Measurements from ENCODE around the gene APMAP. TPM values are rescaled to one million over a fixed set of nuclear protein-coding genes. Genes with fewer than 3 reads are reported as not detected.

Gene APMAP
- total RNA-seq, 1 donor from 2014 or later = 29.7 TPM

GRCh38 chr20:24918579-24919566 is 73.7 kb downstream of the APMAP start:
- Histone ChIP-seq H3K36me3 (no peaks in the 10 kb centered on the region), H3K4me3 (no peak overlapping the region), H3K27ac (no peak overlapping the region), H3K27me3 (no peaks in the 10 kb centered on the region), H3K4me1 (peaks cover 4% of the 10 kb centered on the region), H3K9me3 (no peaks in the 10 kb centered on the region)
- intact Hi-C loops (cut with DNase I) = loop anchor here (5.0 kb wide), 1 partner anchor 617 kb away; no protein-coding TSS in a partner anchor
- DNase-seq (ENCODE audit: extremely low spot score in 2 of 2) = no peak
- TF ChIP-seq POLR2AphosphoS5 (IDR thresholded peaks at IDR 0.05; ENCODE audit: insufficient read depth in 1 of 2, low read depth in 1 of 2) = no peak
- no peak for TF ChIP-seq POLR2A (IDR thresholded peaks at IDR 0.05)
- TF ChIP-seq, protein P1, sequence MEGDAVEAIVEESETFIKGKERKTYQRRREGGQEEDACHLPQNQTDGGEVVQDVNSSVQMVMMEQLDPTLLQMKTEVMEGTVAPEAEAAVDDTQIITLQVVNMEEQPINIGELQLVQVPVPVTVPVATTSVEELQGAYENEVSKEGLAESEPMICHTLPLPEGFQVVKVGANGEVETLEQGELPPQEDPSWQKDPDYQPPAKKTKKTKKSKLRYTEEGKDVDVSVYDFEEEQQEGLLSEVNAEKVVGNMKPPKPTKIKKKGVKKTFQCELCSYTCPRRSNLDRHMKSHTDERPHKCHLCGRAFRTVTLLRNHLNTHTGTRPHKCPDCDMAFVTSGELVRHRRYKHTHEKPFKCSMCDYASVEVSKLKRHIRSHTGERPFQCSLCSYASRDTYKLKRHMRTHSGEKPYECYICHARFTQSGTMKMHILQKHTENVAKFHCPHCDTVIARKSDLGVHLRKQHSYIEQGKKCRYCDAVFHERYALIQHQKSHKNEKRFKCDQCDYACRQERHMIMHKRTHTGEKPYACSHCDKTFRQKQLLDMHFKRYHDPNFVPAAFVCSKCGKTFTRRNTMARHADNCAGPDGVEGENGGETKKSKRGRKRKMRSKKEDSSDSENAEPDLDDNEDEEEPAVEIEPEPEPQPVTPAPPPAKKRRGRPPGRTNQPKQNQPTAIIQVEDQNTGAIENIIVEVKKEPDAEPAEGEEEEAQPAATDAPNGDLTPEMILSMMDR (IDR thresholded peaks at IDR 0.05) = no peak

DNA sequence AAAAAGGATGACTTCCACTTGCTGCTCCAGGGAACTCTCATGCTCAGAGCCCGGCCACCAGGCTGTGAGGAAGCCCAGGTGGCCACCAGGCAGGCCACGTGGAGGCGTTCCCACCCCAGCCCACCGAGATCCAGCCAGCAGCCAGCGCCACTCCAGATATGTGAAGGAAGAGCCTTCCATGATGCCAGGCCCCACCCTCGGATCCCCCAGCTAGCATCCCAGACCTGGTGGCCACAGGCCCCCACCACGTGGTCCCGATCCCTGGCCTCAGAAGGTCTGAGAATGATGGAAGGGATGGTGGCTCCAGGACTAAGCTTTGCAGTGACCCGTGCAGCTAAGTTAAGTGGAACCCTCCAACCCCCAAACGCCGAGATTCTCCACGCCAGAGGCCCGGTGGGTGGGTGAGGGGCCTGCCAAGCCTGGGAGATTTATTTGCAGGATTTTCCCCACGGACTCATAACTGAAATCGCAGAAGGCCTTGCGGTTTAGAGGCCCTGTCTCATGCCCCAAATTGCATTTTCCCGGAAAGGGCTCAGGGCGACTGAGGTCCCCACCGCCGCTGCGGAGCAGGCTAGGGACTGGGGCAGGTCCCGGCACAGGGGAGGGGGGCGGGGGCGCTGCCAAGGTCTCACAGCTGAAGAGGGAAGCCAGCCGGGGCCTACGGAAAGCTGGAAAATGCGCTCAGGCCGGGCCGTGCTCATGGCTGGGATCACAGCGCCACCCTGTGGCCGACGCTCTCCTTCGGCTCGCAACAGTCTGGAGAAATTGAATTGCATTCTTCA is 74.6 kb downstream of the APMAP start:
- no peaks in the 10 kb centered on the region for H3K27me3 ChIP-seq
- H3K4me3 ChIP-seq = no peak overlapping the region
- no peaks in the 10 kb centered on the region for H3K9me3 ChIP-seq
- TF ChIP-seq, protein P1 (IDR thresholded peaks at IDR 0.05) = peak; percentile 37 to 83 (median 71)
- TF ChIP-seq POLR2A (IDR thresholded peaks at IDR 0.05) = no peak
- TF ChIP-seq POLR2AphosphoS5 (IDR thresholded peaks at IDR 0.05; ENCODE audit: insufficient read depth in 1 of 2, low read depth in 1 of 2) = no peak
- no peak for DNase-seq (ENCODE audit: extremely low spot score in 2 of 2)
- H3K27ac ChIP-seq = no peak overlapping the region
- intact Hi-C loops (cut with DNase I) = loop anchor here (5.0 kb wide), 1 partner anchor 616 kb away; no protein-coding TSS in a partner anchor
- no peaks in the 10 kb centered on the region for H3K36me3 ChIP-seq
- H3K4me1 ChIP-seq = peaks cover 4% of the 10 kb centered on the region

GRCh38 chr20:24917056-24917455 is 75.5 kb downstream of the APMAP start:
- no peak overlapping the region for H3K4me3 ChIP-seq
- no peaks in the 10 kb centered on the region for H3K27me3 ChIP-seq
- H3K27ac ChIP-seq = no peak overlapping the region
- TF ChIP-seq POLR2A (IDR thresholded peaks at IDR 0.05) (no peak), POLR2AphosphoS5 (IDR thresholded peaks at IDR 0.05; ENCODE audit: insufficient read depth in 1 of 2, low read depth in 1 of 2) (no peak)
- TF ChIP-seq, protein P1 (IDR thresholded peaks at IDR 0.05) = no peak
- H3K36me3 ChIP-seq = no peaks in the 10 kb centered on the region
- intact Hi-C loops (cut with DNase I) = loop anchor here (5.0 kb wide), 1 partner anchor 615 kb away; no protein-coding TSS in a partner anchor
- DNase-seq (ENCODE audit: extremely low spot score in 2 of 2) = no peak
- H3K4me1 ChIP-seq = peaks cover 4% of the 10 kb centered on the region
- no peaks in the 10 kb centered on the region for H3K9me3 ChIP-seq

GRCh38 chr20:24916412-24916811 is 76.1 kb downstream of the APMAP start:
- no peaks in the 10 kb centered on the region for H3K9me3 ChIP-seq
- intact Hi-C loops (cut with DNase I) = loop anchor here (5.0 kb wide), 1 partner anchor 614 kb away; no protein-coding TSS in a partner anchor
- no peaks in the 10 kb centered on the region for H3K36me3 ChIP-seq
- H3K27ac ChIP-seq = no peak overlapping the region
- DNase-seq (ENCODE audit: extremely low spot score in 2 of 2) = no peak
- peaks cover 4% of the 10 kb centered on the region for H3K4me1 ChIP-seq
- TF ChIP-seq POLR2AphosphoS5 (IDR thresholded peaks at IDR 0.05; ENCODE audit: insufficient read depth in 1 of 2, low read depth in 1 of 2) = no peak
- TF ChIP-seq, protein P1 (IDR thresholded peaks at IDR 0.05) = no peak
- no peak for TF ChIP-seq POLR2A (IDR thresholded peaks at IDR 0.05)
- no peaks in the 10 kb centered on the region for H3K27me3 ChIP-seq
- no peak overlapping the region for H3K4me3 ChIP-seq
